DND-41 (cell line): ENCODE measurements around the gene RPL23.
A peak's percentile ranks its signal among the peaks of the same experiment; 100 is the strongest.

Experiments used
- ATAC-seq: fragments of 200-7000 bp; cut with Tn5 transposase; 3 replicates; pipeline ENCODE4 v1.9.1; 2021; ENCODE audit warnings: low read depth; ENCODE audit not compliant: insufficient read depth
- DNase-seq: peaks from one replicate; pipeline ENCODE4 v3.0.0-alpha.2; 2020
- H2AFZ ChIP-seq: 2 replicates; pipeline ENCODE4 v1.6.0; 2012; ENCODE audit warnings: low read depth, low read length
- H3K27ac ChIP-seq: 2 replicates; pipeline ENCODE4 v1.5.1; 2012; ENCODE audit warnings: low read length, inconsistent platforms
- H3K27me3 ChIP-seq: fragments of 200-600 bp; sonication (generic); 2 replicates; pipeline ENCODE4 v1.6.0; 2012; ENCODE audit warnings: low read length, mild to moderate bottlenecking, inconsistent platforms; ENCODE audit not compliant: insufficient read depth, poor library complexity
- H3K36me3 ChIP-seq: 2 replicates; pipeline ENCODE4 v1.5.1; 2012; ENCODE audit warnings: low read length, inconsistent platforms; ENCODE audit not compliant: insufficient read depth
- H3K4me1 ChIP-seq: 2 replicates; pipeline ENCODE4 v1.5.1; 2012; ENCODE audit warnings: mild to moderate bottlenecking, low read length; ENCODE audit not compliant: insufficient read depth
- H3K4me2 ChIP-seq: 2 replicates; pipeline ENCODE4 v1.6.0; 2012; ENCODE audit warnings: mild to moderate bottlenecking, moderate library complexity, low read length, inconsistent platforms; ENCODE audit not compliant: insufficient read depth
- H3K4me3 ChIP-seq, 2 experiments: fragments of 200-600 bp in 1 of 2; shearing (Covaris generic) in 1 of 2; 2 replicates each; pipeline ENCODE4 v1.5.1; 2012 to 2016; ENCODE audit warnings: inconsistent platforms in 2 of 2, low read length in 2 of 2, mild to moderate bottlenecking in 2 of 2, low read depth in 1 of 2, moderate library complexity in 1 of 2
- H3K79me2 ChIP-seq: 2 replicates; pipeline ENCODE4 v1.6.0; 2012; ENCODE audit warnings: low read length, inconsistent platforms; ENCODE audit not compliant: insufficient read depth
- H3K9ac ChIP-seq: 2 replicates; pipeline ENCODE4 v1.6.0; 2012; ENCODE audit warnings: low read depth, mild to moderate bottlenecking, inconsistent platforms, low read length, moderate library complexity
- H3K9me3 ChIP-seq: 2 replicates; pipeline ENCODE4 v1.5.1; 2012; ENCODE audit warnings: low read length, moderate library complexity, mild to moderate bottlenecking, inconsistent platforms; ENCODE audit not compliant: insufficient read depth, severe bottlenecking
- H4K20me1 ChIP-seq: 2 replicates; pipeline ENCODE4 v1.6.0; 2012; ENCODE audit warnings: low read length; ENCODE audit not compliant: insufficient read depth
- CTCF ChIP-seq: IDR thresholded peaks from 2 replicates; pipeline ENCODE4 v1.5.1; 2012; ENCODE audit warnings: borderline replicate concordance, low read length, moderate library complexity, mild to moderate bottlenecking; ENCODE audit not compliant: poor library complexity, severe bottlenecking; ENCODE audit errors: extremely low read depth
- EZH2 ChIP-seq: IDR thresholded peaks from 3 replicates; pipeline ENCODE4 v1.6.1; 2012; ENCODE audit warnings: borderline replicate concordance, low read depth, mild to moderate bottlenecking, moderate library complexity, low read length, inconsistent platforms; ENCODE audit not compliant: severe bottlenecking

Gene RPL23

DNA sequence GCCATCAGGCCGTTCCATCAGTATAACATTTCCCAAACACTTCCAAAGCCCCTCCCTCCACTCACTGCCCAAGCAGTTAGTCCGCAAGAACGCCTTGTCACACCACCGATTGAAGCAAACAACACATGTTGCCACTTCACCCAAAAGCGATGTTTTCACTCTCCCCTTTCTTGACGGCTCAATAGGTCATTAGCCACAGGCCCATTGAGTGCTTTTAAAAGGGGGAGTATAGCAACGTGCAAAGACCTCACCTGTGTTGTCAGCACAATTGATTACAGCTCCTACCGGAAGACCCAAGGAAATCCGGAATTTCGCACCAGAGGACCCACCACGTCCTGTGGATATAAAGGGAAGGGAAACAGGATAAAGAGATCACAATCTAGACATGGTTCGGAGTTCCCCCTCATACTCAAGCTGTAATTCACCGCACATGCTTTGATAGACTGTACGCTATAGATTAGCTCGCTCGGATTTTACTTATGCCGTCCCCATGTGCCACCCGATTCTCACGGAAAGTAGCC lies 690 bp downstream of the RPL23 start:
- ATAC-seq (peak; percentile 4; the same call in 1 of the 3 replicates), DNase-seq (no peak)
- H3K9ac ChIP-seq, result peak overlapping the region; percentile 68
- peaks cover 42% of the 10 kb centered on the region for H3K79me2 ChIP-seq
- peak overlapping the region; percentile 97 for H3K27ac ChIP-seq
- peaks cover 41% of the 10 kb centered on the region for H3K4me1 ChIP-seq
- peaks cover 51% of the 10 kb centered on the region for H4K20me1 ChIP-seq
- H3K27me3 ChIP-seq, result no peaks in the 10 kb centered on the region
- H3K36me3 ChIP-seq, result peaks cover 56% of the 10 kb centered on the region
- H3K4me3 ChIP-seq, result peak overlapping the region; percentile 61 to 75
- no peaks in the 10 kb centered on the region for H3K9me3 ChIP-seq
- peak overlapping the region; percentile 86 for H3K4me2 ChIP-seq
- no peak for TF ChIP-seq CTCF
- TF ChIP-seq EZH2, result no peak
- H2AFZ ChIP-seq, result peak overlapping the region; percentile 75; the same call in 1 of the 2 replicates

- H3K27ac ChIP-seq, result peak overlapping the region; percentile 38; the same call in 1 of the 2 replicates
- H3K9me3 ChIP-seq, result no peaks in the 10 kb centered on the region
- TF ChIP-seq CTCF (no peak), EZH2 (no peak)
- peak overlapping the region; percentile 86 for H3K4me2 ChIP-seq
- H3K27me3 ChIP-seq, result no peaks in the 10 kb centered on the region
- DNase-seq (no peak), ATAC-seq (no peak)
- peaks cover 41% of the 10 kb centered on the region for H3K4me1 ChIP-seq
- peaks cover 62% of the 10 kb centered on the region for H3K36me3 ChIP-seq
- no peak overlapping the region for H2AFZ ChIP-seq
- peak overlapping the region; percentile 61 to 75; a peak in 3 of 4 replicates for H3K4me3 ChIP-seq
- peak overlapping the region; percentile 68 for H3K9ac ChIP-seq
- H4K20me1 ChIP-seq, result peaks cover 52% of the 10 kb centered on the region
- H3K79me2 ChIP-seq, result peaks cover 42% of the 10 kb centered on the region
Measured at GRCh38 chr17:38851434-38851833, 2.1 kb downstream of the RPL23 start.

DNA sequence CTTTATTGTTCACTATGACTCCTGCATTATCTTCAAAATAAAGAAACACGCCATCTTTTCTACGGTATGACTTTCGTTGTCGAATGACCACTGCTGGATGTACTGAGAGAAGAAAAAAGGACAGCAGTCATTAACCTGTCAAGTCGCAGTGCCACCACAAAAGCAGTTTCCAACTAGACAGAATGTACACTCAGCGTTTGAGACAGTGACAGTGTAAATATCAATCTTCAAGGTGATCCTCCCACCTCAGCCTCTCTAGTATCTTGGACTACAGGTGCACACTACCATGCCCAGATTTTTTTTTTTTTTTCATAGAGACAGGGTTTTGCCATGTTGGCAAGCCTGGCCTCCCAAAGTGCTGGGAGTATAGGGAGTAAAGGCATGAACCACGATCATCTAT lies 3.1 kb downstream of the RPL23 start:
- peaks cover 52% of the 10 kb centered on the region for H4K20me1 ChIP-seq
- no peak overlapping the region for H3K4me3 ChIP-seq
- peaks cover 62% of the 10 kb centered on the region for H3K36me3 ChIP-seq

More for the DNA sequence above, 3.1 kb downstream of the RPL23 start:
- H3K27me3 ChIP-seq, result no peaks in the 10 kb centered on the region
- no peak overlapping the region; the same call in 1 of the 2 replicates for H3K9ac ChIP-seq
- peak overlapping the region; percentile 86; the same call in 1 of the 2 replicates for H3K4me2 ChIP-seq
- TF ChIP-seq CTCF (no peak), EZH2 (no peak)
- DNase-seq, result no peak
- H2AFZ ChIP-seq, result no peak overlapping the region
- H3K79me2 ChIP-seq, result peaks cover 42% of the 10 kb centered on the region
- no peaks in the 10 kb centered on the region for H3K9me3 ChIP-seq
- peaks cover 41% of the 10 kb centered on the region for H3K4me1 ChIP-seq
- ATAC-seq, result no peak
- H3K27ac ChIP-seq, result no peak overlapping the region
